GM12891 (cell line): ENCODE measurements around the gene DNAH17.

Experiments
- PAX5 ChIP-seq: IDR thresholded peaks from 2 replicates; pipeline ENCODE4 v1.6.1; 2011; ENCODE audit warnings: low read length, moderate library complexity, mild to moderate bottlenecking; ENCODE audit not compliant: insufficient read depth, severe bottlenecking
- POLR2A ChIP-seq: IDR thresholded peaks from 2 replicates; pipeline ENCODE4 v1.6.1; 2011; ENCODE audit warnings: low read depth, low read length, control low read depth
- POLR2AphosphoS5 ChIP-seq: IDR thresholded peaks from 2 replicates; pipeline ENCODE4 v1.6.1; 2011; ENCODE audit warnings: low read depth, low read length, control low read depth
- POU2F2 ChIP-seq: IDR thresholded peaks from 2 replicates; pipeline ENCODE4 v1.6.1; 2011; ENCODE audit warnings: low read depth, mild to moderate bottlenecking, control low read depth, low read length, moderate library complexity
- SPI1 ChIP-seq: IDR thresholded peaks from 2 replicates; pipeline ENCODE4 v1.6.1; 2011; ENCODE audit warnings: low read depth, low read length, control low read depth
- TAF1 ChIP-seq: IDR thresholded peaks from 2 replicates; pipeline ENCODE4 v1.6.1; 2011; ENCODE audit warnings: low read depth, low read length, control low read depth

- TF ChIP-seq POLR2A, result no peak
- no peak for TF ChIP-seq TAF1
- no peak for TF ChIP-seq POLR2AphosphoS5
- no peak for TF ChIP-seq PAX5
- TF ChIP-seq POU2F2, result no peak
- TF ChIP-seq SPI1, result no peak
Observed at GRCh38 chr17:78450696-78451345, 126.4 kb downstream of the DNAH17 start.
